GM12874 (cell line): ENCODE data around the gene NR0B1.

Experiments
- CTCF ChIP-seq: IDR thresholded peaks from 2 replicates; pipeline ENCODE4 v1.5.1; 2011; ENCODE audit warnings: low read depth, mild to moderate bottlenecking, control low read depth, low read length, moderate library complexity; ENCODE audit not compliant: insufficient read depth

The NR0B1 gene

GRCh38 chrX:30312858-30313257 is 3.7 kb upstream of the NR0B1 start:
- TF ChIP-seq CTCF, result no peak

- no peak for TF ChIP-seq CTCF
These were observed 1.4 kb upstream of the NR0B1 start for GRCh38 chrX:30310429-30311206.

GRCh38 chrX:30308263-30309138 is 689 bp downstream of the NR0B1 start:
- TF ChIP-seq CTCF, result 0 out of 2 replicates have a peak, but pooled peaks have one; percentile 13

GRCh38 chrX:30307466-30307865 is 1.7 kb downstream of the NR0B1 start:
- no peak for TF ChIP-seq CTCF

GRCh38 chrX:30304866-30305265 is 4.3 kb downstream of the NR0B1 start:
- TF ChIP-seq CTCF, result no peak

GRCh38 chrX:30302956-30303355 is 6.2 kb downstream of the NR0B1 start:
- TF ChIP-seq CTCF, result no peak

GRCh38 chrX:30301963-30302362 is 7.2 kb downstream of the NR0B1 start:
- no peak for TF ChIP-seq CTCF
